Mucosa of descending colon (tissue), 3 donors: ENCODE results near the gene DUS2. TPM values are rescaled to one million over a fixed set of nuclear protein-coding genes. Genes with fewer than 3 reads are reported as not detected.

Source experiments
- ATAC-seq: fragments of 200-7000 bp; cut with Tn5 transposase; one replicate; pipeline ENCODE4 v1.9.1; 2020; ENCODE audit warnings: mild to moderate bottlenecking, moderate library complexity
- DNase-seq, 3 donors: peaks; one replicate each; pipeline ENCODE4 v3.0.0-alpha.2; 2020
- H3K36me3 ChIP-seq: fragments of 200-600 bp; one replicate; pipeline ENCODE4 v1.8.0; 2021; ENCODE audit warnings: low read depth, mild to moderate bottlenecking
- H3K4me1 ChIP-seq: fragments of 200-600 bp; one replicate; pipeline ENCODE4 v1.8.0; 2021; ENCODE audit warnings: low read depth, mild to moderate bottlenecking
- H3K4me3 ChIP-seq: fragments of 200-600 bp; one replicate; pipeline ENCODE4 v1.8.0; 2021; ENCODE audit warnings: mild to moderate bottlenecking
- H3K9me3 ChIP-seq: fragments of 200-600 bp; one replicate; pipeline ENCODE4 v1.8.0; 2021; ENCODE audit warnings: mild to moderate bottlenecking
- intact Hi-C, 2 donors: fragments of 100-400 bp; cut with DNase I in 1 of 2; cut with micrococcal nuclease in 1 of 2; formaldehyde crosslinking; loops; one replicate each; pipeline versions ENCODE4 v1.11.0 to v1.11.1; 2022; cut with DNase I, micrococcal nuclease
- total RNA-seq, 3 donors: library from RNA; stranded (reverse); fragmentation: NEBNext Ultra II Directional in 2 of 3; extraction: Animal tissue kit (Norgen Biotek cat#: 25700) in 2 of 3; gene quantifications; one replicate each; pipeline versions ENCODE4 v1.2.1 to v1.2.4, GENCODE V29; 2021 to 2023
- TF ChIP-seq, protein P1 (sequence below): fragments of 200-600 bp; IDR thresholded peaks from one replicate; pipeline ENCODE4 v1.8.0; 2022; ENCODE audit warnings: antibody characterized with exemption, mild to moderate bottlenecking
- donor health status: DM: no; HTN: no; CAD: no; lungs with moderate emphysema.
- donor health status: DM: no; HTN: no; CAD: no.
- donor health status: DM: no; HTN: yes; CAD: no.

The DUS2 gene
- total RNA-seq, 3 donors from 2014 or later = 11.6 to 13.5 (median 12.6) TPM

DNA sequence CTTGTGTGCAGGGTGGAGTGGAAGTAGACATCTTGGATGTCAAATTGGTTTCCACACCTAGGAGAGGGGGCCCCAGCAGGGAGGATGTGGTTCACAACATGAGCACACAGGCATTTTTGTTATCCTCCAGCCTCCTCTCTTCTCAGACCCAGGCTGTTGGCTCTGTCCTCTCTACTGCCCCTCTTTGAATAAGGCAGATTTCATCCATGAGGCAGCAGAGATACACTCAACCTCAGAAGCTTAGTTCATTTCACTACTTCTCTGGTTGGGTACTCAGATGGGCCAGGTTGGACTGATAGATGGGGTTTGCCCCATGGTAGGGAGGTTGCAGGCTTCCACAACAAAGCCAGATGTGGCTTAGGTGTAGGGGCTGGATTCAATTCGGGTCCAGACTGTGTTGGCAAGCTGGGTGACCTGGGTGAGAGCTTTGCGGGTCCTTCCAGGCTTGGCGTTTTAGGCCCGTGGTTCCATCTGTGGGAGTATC is 39.9 kb downstream of the DUS2 start:
- DNase-seq = no peak
- Histone ChIP-seq H3K9me3 (no peaks in the 10 kb centered on the region), H3K4me1 (peaks cover 5% of the 10 kb centered on the region), H3K36me3 (no peaks in the 10 kb centered on the region), H3K4me3 (no peak overlapping the region)
- TF ChIP-seq, protein P1, sequence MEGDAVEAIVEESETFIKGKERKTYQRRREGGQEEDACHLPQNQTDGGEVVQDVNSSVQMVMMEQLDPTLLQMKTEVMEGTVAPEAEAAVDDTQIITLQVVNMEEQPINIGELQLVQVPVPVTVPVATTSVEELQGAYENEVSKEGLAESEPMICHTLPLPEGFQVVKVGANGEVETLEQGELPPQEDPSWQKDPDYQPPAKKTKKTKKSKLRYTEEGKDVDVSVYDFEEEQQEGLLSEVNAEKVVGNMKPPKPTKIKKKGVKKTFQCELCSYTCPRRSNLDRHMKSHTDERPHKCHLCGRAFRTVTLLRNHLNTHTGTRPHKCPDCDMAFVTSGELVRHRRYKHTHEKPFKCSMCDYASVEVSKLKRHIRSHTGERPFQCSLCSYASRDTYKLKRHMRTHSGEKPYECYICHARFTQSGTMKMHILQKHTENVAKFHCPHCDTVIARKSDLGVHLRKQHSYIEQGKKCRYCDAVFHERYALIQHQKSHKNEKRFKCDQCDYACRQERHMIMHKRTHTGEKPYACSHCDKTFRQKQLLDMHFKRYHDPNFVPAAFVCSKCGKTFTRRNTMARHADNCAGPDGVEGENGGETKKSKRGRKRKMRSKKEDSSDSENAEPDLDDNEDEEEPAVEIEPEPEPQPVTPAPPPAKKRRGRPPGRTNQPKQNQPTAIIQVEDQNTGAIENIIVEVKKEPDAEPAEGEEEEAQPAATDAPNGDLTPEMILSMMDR = no peak
- intact Hi-C loops = no loop called here
- ATAC-seq = peak; percentile 51

DNA sequence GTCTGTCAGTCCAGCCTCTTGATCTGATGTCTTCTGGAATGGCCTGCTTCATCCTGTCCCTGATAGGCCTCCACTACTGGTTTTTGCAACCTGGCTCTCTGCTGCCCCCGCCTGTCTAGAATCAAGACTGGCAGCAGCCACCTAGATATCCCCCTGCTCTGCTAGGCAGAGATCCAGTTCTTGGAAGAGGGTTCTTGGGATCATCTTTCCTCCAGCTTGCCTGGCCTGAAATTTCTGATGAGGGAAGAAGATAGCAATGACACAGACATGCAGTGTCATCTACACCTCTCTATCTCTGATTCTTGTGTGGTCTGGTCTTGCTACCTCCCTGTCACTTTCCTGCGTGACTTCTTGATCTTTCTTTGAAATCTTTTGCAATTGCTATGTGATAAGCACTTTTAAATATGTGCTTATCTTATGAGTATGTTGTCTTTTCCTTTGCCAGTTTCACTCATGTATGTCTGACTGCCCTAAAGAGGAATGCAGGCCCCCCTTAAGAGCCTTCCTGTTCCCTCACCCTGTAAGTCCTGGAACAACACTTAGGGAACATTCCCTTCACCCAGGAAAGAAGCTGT is 41.8 kb downstream of the DUS2 start:
- DNase-seq = peak; percentile 72 to 79 (median 76)
- intact Hi-C loops = no loop called here
- no peaks in the 10 kb centered on the region for H3K36me3 ChIP-seq
- no peak overlapping the region for H3K4me3 ChIP-seq
- TF ChIP-seq, protein P1 = peak; percentile 72
- peaks cover 18% of the 10 kb centered on the region for H3K4me1 ChIP-seq
- H3K9me3 ChIP-seq = no peaks in the 10 kb centered on the region
- peak; percentile 73 for ATAC-seq

DNA sequence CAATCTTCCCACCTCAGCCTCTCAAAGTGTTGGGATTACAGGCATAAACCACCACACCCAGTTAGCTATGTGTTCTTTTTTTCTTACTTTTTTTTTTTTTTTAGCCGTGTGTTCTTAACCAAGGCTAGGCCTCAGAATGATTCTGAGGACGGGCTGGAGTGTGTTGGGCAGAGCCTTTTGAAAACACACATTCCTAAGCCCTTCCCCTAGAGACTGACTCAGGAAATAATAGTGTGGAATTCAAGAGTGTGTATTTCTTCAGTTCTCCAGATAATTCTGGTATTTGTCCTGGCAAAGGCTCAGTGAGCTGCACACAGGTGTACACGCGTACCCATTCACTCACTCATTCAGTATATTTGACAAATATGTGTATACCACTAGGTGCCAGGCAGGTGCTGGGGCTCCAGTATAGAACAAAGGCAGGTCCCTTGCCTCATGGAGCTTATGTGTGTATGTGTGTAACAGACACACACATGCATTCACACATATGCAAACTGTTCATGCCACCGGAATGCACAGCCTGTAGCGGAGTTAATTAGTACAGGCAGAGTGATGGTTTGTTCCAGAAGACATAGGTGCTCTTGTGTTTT is 42.7 kb downstream of the DUS2 start:
- Histone ChIP-seq H3K9me3 (no peaks in the 10 kb centered on the region), H3K4me1 (peaks cover 20% of the 10 kb centered on the region), H3K36me3 (no peaks in the 10 kb centered on the region), H3K4me3 (no peak overlapping the region)
- intact Hi-C loops = no loop called here
- ATAC-seq = no peak
- no peak for DNase-seq
- TF ChIP-seq, protein P1 = no peak

DNA sequence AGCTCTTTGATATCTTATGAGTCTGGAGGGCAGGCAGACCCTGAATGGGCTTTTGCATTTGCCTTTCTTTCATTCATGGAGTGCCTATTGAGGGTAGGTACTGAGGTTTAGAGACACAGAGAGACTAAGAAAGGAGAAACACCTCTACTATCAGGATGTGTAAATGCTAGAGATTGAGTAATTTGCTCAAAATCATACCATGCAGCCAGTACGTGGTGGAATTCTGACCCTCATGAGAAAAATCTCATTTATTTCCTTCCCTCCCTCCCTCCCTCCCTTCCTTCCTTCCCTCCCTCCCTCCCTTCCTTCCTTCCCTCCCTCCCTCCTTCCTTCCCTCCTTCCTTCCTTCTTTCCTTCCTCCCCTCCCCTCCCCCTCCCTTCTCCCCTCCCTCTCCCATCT is 43.7 kb downstream of the DUS2 start:
- Histone ChIP-seq H3K4me1 (peaks cover 20% of the 10 kb centered on the region), H3K4me3 (no peak overlapping the region), H3K36me3 (no peaks in the 10 kb centered on the region), H3K9me3 (no peaks in the 10 kb centered on the region)
- TF ChIP-seq, protein P1 = no peak
- DNase-seq (no peak), ATAC-seq (no peak)
- intact Hi-C loops = no loop called here

DNA sequence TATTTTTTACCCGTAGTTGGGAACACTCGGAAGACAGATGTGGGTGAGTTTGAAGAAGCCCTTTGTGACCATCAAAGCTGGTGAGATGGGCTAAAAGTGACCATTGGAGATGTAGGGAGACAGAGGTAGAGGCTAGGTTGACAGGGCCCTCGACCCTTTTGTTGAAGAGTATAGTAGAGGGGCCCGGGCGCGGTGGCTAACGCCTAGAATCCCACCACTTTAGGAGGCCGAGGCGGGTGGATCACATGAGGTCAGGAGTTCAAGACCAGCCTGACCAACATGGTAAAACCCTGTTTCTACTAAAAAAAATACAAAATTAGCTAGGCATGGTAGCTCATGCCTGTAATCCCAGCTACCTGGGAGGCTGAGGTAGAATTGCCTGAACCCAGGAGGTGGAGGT is 45.8 kb downstream of the DUS2 start:
- intact Hi-C loops = no loop called here
- TF ChIP-seq, protein P1 = no peak
- no peak for DNase-seq
- Histone ChIP-seq H3K9me3 (no peaks in the 10 kb centered on the region), H3K4me3 (no peak overlapping the region), H3K36me3 (no peaks in the 10 kb centered on the region), H3K4me1 (peaks cover 23% of the 10 kb centered on the region)
- ATAC-seq = no peak
